WTC11 (cell line): Measurements from ENCODE around the gene SPATA13. TPM values are rescaled to one million over a fixed set of nuclear protein-coding genes. Genes with fewer than 3 reads are reported as not detected.

ENCODE experiments used
- ATAC-seq: fragments of 200-7000 bp; cut with Tn5 transposase; 2 replicates; pipeline ENCODE4 v1.10.0; 2021; ENCODE audit warnings: mild to moderate bottlenecking, moderate library complexity
- CTCF ChIA-PET: fragments of 300-600 bp; sonication (Branson Sonifier 250); formaldehyde crosslinking; loops from one replicate; lab custom pipeline; 2021; ENCODE audit warnings: antibody characterized with exemption; lab: Charles Lee
- POLR2A ChIA-PET: fragments of 350-600 bp; sonication (Branson Sonifier 250); formaldehyde crosslinking; loops from one replicate; lab custom pipeline; 2021; ENCODE audit warnings: antibody characterized with exemption; lab: Charles Lee
- DNase-seq: peaks from one replicate; pipeline ENCODE4 v3.0.0; 2021; ENCODE audit warnings: low spot score
- H3K27ac Mint-ChIP-seq: 2 replicates; pipeline ENCODE4 v1.8.0; 2021; ENCODE audit warnings: mixed read lengths
- H3K27me3 Mint-ChIP-seq: 2 replicates; pipeline ENCODE4 v1.8.0; 2021; ENCODE audit warnings: low read depth, mild to moderate bottlenecking, moderate library complexity, mixed read lengths
- H3K36me3 Mint-ChIP-seq: 2 replicates; pipeline ENCODE4 v1.8.0; 2021; ENCODE audit warnings: mixed read lengths
- H3K4me1 Mint-ChIP-seq: 2 replicates; pipeline ENCODE4 v1.8.0; 2022; ENCODE audit warnings: mixed read lengths
- H3K4me3 Mint-ChIP-seq: 2 replicates; pipeline ENCODE4 v1.8.0; 2021; ENCODE audit warnings: mild to moderate bottlenecking, moderate library complexity, mixed read lengths
- H3K9me3 Mint-ChIP-seq: 2 replicates; pipeline ENCODE4 v1.8.0; 2021; ENCODE audit warnings: mixed read lengths
- CBFB ChIP-seq: sonication (generic); formaldehyde crosslinking; IDR thresholded peaks from 2 replicates; pipeline ENCODE4 v1.8.1; 2022; ENCODE audit warnings: mild to moderate bottlenecking, low read depth, missing genetic modification reagents
- ESRRA ChIP-seq: sonication (generic); formaldehyde crosslinking; IDR thresholded peaks from 2 replicates; pipeline ENCODE4 v1.8.1; 2022; ENCODE audit warnings: mild to moderate bottlenecking, missing genetic modification reagents, borderline replicate concordance
- ETV6 ChIP-seq: sonication (generic); formaldehyde crosslinking; IDR thresholded peaks from 2 replicates; pipeline ENCODE4 v1.8.1; 2022; ENCODE audit warnings: mild to moderate bottlenecking, missing genetic modification reagents
- FOXJ3 ChIP-seq: sonication (generic); formaldehyde crosslinking; IDR thresholded peaks from 2 replicates; pipeline ENCODE4 v1.9.0; 2021; ENCODE audit warnings: missing genetic modification reagents, mild to moderate bottlenecking, borderline replicate concordance
- FOXP1 ChIP-seq: sonication (generic); formaldehyde crosslinking; IDR thresholded peaks from 2 replicates; pipeline ENCODE4 v1.8.0; 2022; ENCODE audit warnings: missing genetic modification reagents, mild to moderate bottlenecking, moderate library complexity, borderline replicate concordance
- GABPB1 ChIP-seq: sonication (generic); formaldehyde crosslinking; IDR thresholded peaks from 2 replicates; pipeline ENCODE4 v1.8.1; 2023; ENCODE audit warnings: mild to moderate bottlenecking, missing genetic modification reagents
- GTF2I ChIP-seq: fragments of 250-450 bp; sonication (Bioruptor Pico); conservative IDR thresholded peaks from 2 replicates; pipeline ENCODE4 v1.4.0; 2021; ENCODE audit warnings: mild to moderate bottlenecking
- HMGA2 ChIP-seq: fragments of 250-450 bp; sonication (Bioruptor Pico); IDR thresholded peaks from 2 replicates; pipeline ENCODE4 v1.4.0; 2021; ENCODE audit warnings: mild to moderate bottlenecking, moderate library complexity
- MYBL2 ChIP-seq: sonication (generic); formaldehyde crosslinking; IDR thresholded peaks from 2 replicates; pipeline ENCODE4 v1.8.1; 2023; ENCODE audit warnings: mild to moderate bottlenecking, moderate library complexity, missing genetic modification reagents
- NFATC4 ChIP-seq: fragments of 250-450 bp; sonication (Bioruptor Pico); IDR thresholded peaks from 2 replicates; pipeline ENCODE4 v1.9.0; 2021; ENCODE audit warnings: mild to moderate bottlenecking
- RELA ChIP-seq: sonication (generic); formaldehyde crosslinking; IDR thresholded peaks from 2 replicates; pipeline ENCODE4 v1.8.1; 2022; ENCODE audit warnings: missing genetic modification reagents, mild to moderate bottlenecking, borderline replicate concordance
- ZNF219 ChIP-seq: sonication (generic); formaldehyde crosslinking; IDR thresholded peaks from 2 replicates; pipeline ENCODE4 v1.8.0; 2023; ENCODE audit warnings: missing genetic modification reagents, mild to moderate bottlenecking, borderline replicate concordance
- ZNF423 ChIP-seq: fragments of 250-450 bp; sonication (Bioruptor Pico); IDR thresholded peaks from 2 replicates; pipeline ENCODE4 v2.1.2; 2022; ENCODE audit warnings: mild to moderate bottlenecking, moderate library complexity
- ZNF671 ChIP-seq: fragments of 250-450 bp; sonication (Bioruptor Pico); IDR thresholded peaks from 2 replicates; pipeline ENCODE4 v1.8.0; 2021; ENCODE audit warnings: mild to moderate bottlenecking
- total RNA-seq: library from RNA; stranded (reverse); gene quantifications from 3 replicates; pipeline ENCODE4 v1.2.3, GENCODE V29; 2021
- TF ChIP-seq, protein P1 (sequence below): sonication (generic); formaldehyde crosslinking; IDR thresholded peaks from 2 replicates; pipeline ENCODE4 v1.8.1; 2023; ENCODE audit warnings: mild to moderate bottlenecking, missing genetic modification reagents, moderate library complexity
- TF ChIP-seq, protein P2 (sequence below): sonication (generic); formaldehyde crosslinking; IDR thresholded peaks from 2 replicates; pipeline ENCODE4 v1.8.0; 2023; ENCODE audit warnings: missing genetic modification reagents, mild to moderate bottlenecking, borderline replicate concordance
- TF ChIP-seq, protein P3 (sequence below): sonication (generic); formaldehyde crosslinking; IDR thresholded peaks from 2 replicates; pipeline ENCODE4 v1.8.0; 2022; ENCODE audit warnings: mild to moderate bottlenecking, missing genetic modification reagents
- TF ChIP-seq, protein P4 (sequence below): sonication (generic); formaldehyde crosslinking; IDR thresholded peaks from 2 replicates; pipeline ENCODE4 v1.8.0; 2023; ENCODE audit warnings: mild to moderate bottlenecking, missing genetic modification reagents
- TF ChIP-seq, protein P5 (sequence below): fragments of 250-450 bp; sonication (Bioruptor Pico); IDR thresholded peaks from 2 replicates; pipeline ENCODE4 v1.8.0; 2021; ENCODE audit warnings: mild to moderate bottlenecking

Gene SPATA13
- total RNA-seq, 1 experiment from 2014 or later, result 29.0 TPM

DNA sequence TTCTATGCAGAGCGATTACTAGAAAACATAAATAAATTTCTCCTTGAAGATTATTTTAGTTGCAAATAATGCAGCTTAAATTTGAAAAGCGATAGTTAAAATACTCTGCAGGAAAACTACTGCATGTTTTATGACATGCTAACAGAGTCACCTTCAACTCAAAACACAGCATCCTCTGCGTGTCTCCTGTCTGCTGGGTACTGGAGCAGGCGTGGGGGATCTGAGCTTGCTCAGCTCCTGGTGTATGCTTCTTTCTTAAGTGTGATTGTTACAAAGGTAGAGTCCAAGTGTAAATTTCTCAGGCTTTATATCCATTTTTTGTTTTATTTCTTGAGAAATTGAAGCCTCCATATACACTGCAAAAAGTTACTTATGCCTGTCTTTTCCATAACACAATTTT is 15.3 kb downstream of the SPATA13 start:
- Mint-ChIP-seq H3K4me3 (no peak overlapping the region), H3K4me1 (peaks cover 28% of the 10 kb centered on the region), H3K27me3 (no peaks in the 10 kb centered on the region), H3K36me3 (0 out of 2 replicates have a peak, but pooled peaks cover 3% of the 10 kb centered on the region), H3K27ac (no peak overlapping the region), H3K9me3 (no peaks in the 10 kb centered on the region)
- no peak for ATAC-seq
- DNase-seq, result no peak
- CTCF ChIA-PET, result interaction anchor here (0.9 kb wide), 1 partner anchor 123 kb away, joined by 3 read pairs; no protein-coding TSS in a partner anchor
- POLR2A ChIA-PET, result no interaction called here
- TF ChIP-seq HMGA2 (CRISPR knock-in tag) (no peak), CBFB (no peak), ZNF219 (CRISPR knock-in tag) (no peak), NFATC4 (no peak), FOXJ3 (no peak), FOXP1 (CRISPR knock-in tag) (no peak), ZNF671 (CRISPR knock-in tag) (no peak), MYBL2 (no peak), GABPB1 (no peak), GTF2I (no peak), ETV6 (no peak), ESRRA (CRISPR knock-in tag) (no peak), RELA (CRISPR knock-in tag) (no peak), ZNF423 (CRISPR knock-in tag) (no peak)
- TF ChIP-seq, protein P1, sequence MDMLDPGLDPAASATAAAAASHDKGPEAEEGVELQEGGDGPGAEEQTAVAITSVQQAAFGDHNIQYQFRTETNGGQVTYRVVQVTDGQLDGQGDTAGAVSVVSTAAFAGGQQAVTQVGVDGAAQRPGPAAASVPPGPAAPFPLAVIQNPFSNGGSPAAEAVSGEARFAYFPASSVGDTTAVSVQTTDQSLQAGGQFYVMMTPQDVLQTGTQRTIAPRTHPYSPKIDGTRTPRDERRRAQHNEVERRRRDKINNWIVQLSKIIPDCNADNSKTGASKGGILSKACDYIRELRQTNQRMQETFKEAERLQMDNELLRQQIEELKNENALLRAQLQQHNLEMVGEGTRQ, result no peak
- TF ChIP-seq, protein P2, sequence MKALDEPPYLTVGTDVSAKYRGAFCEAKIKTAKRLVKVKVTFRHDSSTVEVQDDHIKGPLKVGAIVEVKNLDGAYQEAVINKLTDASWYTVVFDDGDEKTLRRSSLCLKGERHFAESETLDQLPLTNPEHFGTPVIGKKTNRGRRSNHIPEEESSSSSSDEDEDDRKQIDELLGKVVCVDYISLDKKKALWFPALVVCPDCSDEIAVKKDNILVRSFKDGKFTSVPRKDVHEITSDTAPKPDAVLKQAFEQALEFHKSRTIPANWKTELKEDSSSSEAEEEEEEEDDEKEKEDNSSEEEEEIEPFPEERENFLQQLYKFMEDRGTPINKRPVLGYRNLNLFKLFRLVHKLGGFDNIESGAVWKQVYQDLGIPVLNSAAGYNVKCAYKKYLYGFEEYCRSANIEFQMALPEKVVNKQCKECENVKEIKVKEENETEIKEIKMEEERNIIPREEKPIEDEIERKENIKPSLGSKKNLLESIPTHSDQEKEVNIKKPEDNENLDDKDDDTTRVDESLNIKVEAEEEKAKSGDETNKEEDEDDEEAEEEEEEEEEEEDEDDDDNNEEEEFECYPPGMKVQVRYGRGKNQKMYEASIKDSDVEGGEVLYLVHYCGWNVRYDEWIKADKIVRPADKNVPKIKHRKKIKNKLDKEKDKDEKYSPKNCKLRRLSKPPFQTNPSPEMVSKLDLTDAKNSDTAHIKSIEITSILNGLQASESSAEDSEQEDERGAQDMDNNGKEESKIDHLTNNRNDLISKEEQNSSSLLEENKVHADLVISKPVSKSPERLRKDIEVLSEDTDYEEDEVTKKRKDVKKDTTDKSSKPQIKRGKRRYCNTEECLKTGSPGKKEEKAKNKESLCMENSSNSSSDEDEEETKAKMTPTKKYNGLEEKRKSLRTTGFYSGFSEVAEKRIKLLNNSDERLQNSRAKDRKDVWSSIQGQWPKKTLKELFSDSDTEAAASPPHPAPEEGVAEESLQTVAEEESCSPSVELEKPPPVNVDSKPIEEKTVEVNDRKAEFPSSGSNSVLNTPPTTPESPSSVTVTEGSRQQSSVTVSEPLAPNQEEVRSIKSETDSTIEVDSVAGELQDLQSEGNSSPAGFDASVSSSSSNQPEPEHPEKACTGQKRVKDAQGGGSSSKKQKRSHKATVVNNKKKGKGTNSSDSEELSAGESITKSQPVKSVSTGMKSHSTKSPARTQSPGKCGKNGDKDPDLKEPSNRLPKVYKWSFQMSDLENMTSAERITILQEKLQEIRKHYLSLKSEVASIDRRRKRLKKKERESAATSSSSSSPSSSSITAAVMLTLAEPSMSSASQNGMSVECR (CRISPR knock-in tag), result no peak
- TF ChIP-seq, protein P3, sequence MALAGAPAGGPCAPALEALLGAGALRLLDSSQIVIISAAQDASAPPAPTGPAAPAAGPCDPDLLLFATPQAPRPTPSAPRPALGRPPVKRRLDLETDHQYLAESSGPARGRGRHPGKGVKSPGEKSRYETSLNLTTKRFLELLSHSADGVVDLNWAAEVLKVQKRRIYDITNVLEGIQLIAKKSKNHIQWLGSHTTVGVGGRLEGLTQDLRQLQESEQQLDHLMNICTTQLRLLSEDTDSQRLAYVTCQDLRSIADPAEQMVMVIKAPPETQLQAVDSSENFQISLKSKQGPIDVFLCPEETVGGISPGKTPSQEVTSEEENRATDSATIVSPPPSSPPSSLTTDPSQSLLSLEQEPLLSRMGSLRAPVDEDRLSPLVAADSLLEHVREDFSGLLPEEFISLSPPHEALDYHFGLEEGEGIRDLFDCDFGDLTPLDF, result no peak
- TF ChIP-seq, protein P4, sequence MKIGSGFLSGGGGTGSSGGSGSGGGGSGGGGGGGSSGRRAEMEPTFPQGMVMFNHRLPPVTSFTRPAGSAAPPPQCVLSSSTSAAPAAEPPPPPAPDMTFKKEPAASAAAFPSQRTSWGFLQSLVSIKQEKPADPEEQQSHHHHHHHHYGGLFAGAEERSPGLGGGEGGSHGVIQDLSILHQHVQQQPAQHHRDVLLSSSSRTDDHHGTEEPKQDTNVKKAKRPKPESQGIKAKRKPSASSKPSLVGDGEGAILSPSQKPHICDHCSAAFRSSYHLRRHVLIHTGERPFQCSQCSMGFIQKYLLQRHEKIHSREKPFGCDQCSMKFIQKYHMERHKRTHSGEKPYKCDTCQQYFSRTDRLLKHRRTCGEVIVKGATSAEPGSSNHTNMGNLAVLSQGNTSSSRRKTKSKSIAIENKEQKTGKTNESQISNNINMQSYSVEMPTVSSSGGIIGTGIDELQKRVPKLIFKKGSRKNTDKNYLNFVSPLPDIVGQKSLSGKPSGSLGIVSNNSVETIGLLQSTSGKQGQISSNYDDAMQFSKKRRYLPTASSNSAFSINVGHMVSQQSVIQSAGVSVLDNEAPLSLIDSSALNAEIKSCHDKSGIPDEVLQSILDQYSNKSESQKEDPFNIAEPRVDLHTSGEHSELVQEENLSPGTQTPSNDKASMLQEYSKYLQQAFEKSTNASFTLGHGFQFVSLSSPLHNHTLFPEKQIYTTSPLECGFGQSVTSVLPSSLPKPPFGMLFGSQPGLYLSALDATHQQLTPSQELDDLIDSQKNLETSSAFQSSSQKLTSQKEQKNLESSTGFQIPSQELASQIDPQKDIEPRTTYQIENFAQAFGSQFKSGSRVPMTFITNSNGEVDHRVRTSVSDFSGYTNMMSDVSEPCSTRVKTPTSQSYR (CRISPR knock-in tag), result no peak
- TF ChIP-seq, protein P5, sequence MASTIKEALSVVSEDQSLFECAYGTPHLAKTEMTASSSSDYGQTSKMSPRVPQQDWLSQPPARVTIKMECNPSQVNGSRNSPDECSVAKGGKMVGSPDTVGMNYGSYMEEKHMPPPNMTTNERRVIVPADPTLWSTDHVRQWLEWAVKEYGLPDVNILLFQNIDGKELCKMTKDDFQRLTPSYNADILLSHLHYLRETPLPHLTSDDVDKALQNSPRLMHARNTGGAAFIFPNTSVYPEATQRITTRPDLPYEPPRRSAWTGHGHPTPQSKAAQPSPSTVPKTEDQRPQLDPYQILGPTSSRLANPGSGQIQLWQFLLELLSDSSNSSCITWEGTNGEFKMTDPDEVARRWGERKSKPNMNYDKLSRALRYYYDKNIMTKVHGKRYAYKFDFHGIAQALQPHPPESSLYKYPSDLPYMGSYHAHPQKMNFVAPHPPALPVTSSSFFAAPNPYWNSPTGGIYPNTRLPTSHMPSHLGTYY (CRISPR knock-in tag), result no peak
- TF ChIP-seq, all 79 proteins: peak for 0
